Left ventricle myocardium inferior (tissue), 1 donor: ENCODE measurements around the gene SLC16A12. TPM values are rescaled to one million over a fixed set of nuclear protein-coding genes. Genes with fewer than 3 reads are reported as not detected.
A peak's percentile ranks its signal among the peaks of the same experiment; 100 is the strongest.
"Not testable (repeated sequence)": the region's sequence is repeated elsewhere in the genome, so short reads cannot be mapped to it uniquely, and the experiment has no call there.

Experiments used
- DNase-seq: peaks from one replicate; pipeline ENCODE4 v3.0.0-alpha.2; 2020
- H3K27ac ChIP-seq: fragments of 200-600 bp; replicated peaks from 2 replicates; pipeline ENCODE4 v1.8.0; 2021
- H3K27me3 ChIP-seq: fragments of 200-600 bp; 2 replicates; pipeline ENCODE4 v1.8.0; 2021; ENCODE audit warnings: low read depth
- H3K36me3 ChIP-seq: fragments of 200-600 bp; 2 replicates; pipeline ENCODE4 v1.8.0; 2021
- H3K4me1 ChIP-seq: fragments of 200-600 bp; 2 replicates; pipeline ENCODE4 v1.8.0; 2021
- H3K4me3 ChIP-seq: fragments of 200-600 bp; 2 replicates; pipeline ENCODE4 v1.8.0; 2021; ENCODE audit warnings: mild to moderate bottlenecking, moderate library complexity
- H3K9me3 ChIP-seq: fragments of 200-600 bp; replicated peaks from 2 replicates; pipeline ENCODE4 v1.8.0; 2021
- intact Hi-C: fragments of 100-400 bp; cut with micrococcal nuclease; formaldehyde crosslinking; loops from one replicate; pipeline ENCODE4 v1.11.0; 2022
- total RNA-seq: library from RNA; stranded (reverse); fragmentation: NEBNext Ultra II Directional; extraction: Animal tissue kit (Norgen Biotek cat#: 25700); gene quantifications from one replicate; pipeline ENCODE4 v1.2.1, GENCODE V29; 2021
- TF ChIP-seq, protein P1 (sequence below): fragments of 200-600 bp; IDR thresholded peaks from 2 replicates; pipeline ENCODE4 v1.8.0; 2021; ENCODE audit warnings: antibody characterized with exemption, mild to moderate bottlenecking, borderline replicate concordance
- donor health status: DM: no; HTN: yes; CAD: no; lungs with severe emphysema.

Gene SLC16A12
- total RNA-seq, 1 donor from 2014 or later = 2.0 TPM

- Histone ChIP-seq H3K9me3 (no peaks in the 10 kb centered on the region), H3K27ac (peak overlapping the region; percentile 78), H3K4me1 (peaks cover 22% of the 10 kb centered on the region), H3K27me3 (peaks cover 55% of the 10 kb centered on the region), H3K36me3 (no peaks in the 10 kb centered on the region), H3K4me3 (peak overlapping the region; percentile 74)
- intact Hi-C loops = no loop called here
- DNase-seq = no peak
- TF ChIP-seq, protein P1, sequence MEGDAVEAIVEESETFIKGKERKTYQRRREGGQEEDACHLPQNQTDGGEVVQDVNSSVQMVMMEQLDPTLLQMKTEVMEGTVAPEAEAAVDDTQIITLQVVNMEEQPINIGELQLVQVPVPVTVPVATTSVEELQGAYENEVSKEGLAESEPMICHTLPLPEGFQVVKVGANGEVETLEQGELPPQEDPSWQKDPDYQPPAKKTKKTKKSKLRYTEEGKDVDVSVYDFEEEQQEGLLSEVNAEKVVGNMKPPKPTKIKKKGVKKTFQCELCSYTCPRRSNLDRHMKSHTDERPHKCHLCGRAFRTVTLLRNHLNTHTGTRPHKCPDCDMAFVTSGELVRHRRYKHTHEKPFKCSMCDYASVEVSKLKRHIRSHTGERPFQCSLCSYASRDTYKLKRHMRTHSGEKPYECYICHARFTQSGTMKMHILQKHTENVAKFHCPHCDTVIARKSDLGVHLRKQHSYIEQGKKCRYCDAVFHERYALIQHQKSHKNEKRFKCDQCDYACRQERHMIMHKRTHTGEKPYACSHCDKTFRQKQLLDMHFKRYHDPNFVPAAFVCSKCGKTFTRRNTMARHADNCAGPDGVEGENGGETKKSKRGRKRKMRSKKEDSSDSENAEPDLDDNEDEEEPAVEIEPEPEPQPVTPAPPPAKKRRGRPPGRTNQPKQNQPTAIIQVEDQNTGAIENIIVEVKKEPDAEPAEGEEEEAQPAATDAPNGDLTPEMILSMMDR = no peak
Observed at GRCh38 chr10:89536013-89536354, 590 bp upstream of the SLC16A12 start.

DNA sequence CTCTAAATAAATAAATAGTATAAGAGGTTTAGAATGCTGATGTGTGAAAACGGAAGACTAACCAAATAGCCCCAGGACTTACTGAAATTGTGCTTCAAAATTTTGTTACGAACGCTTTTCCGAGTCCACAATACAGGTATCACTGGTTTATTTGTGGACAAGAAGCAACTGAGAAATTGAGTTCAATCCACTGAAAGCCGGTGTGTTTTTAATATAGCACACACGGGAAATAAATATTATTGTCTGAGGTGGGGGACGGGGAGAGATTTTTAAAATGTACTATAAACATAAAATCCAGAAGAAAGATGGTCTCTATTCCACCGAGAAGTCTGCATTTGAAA, 598 bp downstream of the SLC16A12 start:
- intact Hi-C loops = no loop called here
- Histone ChIP-seq H3K36me3 (no peaks in the 10 kb centered on the region), H3K4me3 (peak overlapping the region; percentile 74), H3K4me1 (peaks cover 22% of the 10 kb centered on the region), H3K27ac (peak overlapping the region; percentile 78), H3K9me3 (no peaks in the 10 kb centered on the region), H3K27me3 (peaks cover 54% of the 10 kb centered on the region)
- TF ChIP-seq, protein P1 = no peak
- no peak for DNase-seq

DNA sequence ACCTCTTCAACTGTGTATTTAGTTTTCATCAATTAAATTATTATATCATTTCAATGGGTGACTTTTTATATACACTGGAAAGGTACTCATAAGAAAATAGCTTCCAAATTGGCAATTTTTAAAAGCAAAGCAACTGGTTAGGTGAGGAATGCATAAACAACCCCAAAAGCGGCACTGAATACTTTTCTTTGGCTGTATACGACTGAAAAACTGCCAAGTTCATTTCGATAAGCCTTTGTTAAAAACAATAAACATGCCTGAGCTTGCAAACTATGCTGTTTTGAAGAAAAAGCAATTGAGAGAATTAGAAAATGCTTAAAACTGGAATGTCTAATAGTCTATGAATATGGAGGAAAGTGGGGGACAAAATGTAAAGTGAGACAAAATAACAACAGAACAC, 2.9 kb downstream of the SLC16A12 start:
- TF ChIP-seq, protein P1 = no peak
- DNase-seq = no peak
- Histone ChIP-seq H3K9me3 (no peaks in the 10 kb centered on the region), H3K27me3 (peaks cover 54% of the 10 kb centered on the region), H3K4me3 (no peak overlapping the region), H3K27ac (no peak overlapping the region), H3K36me3 (no peaks in the 10 kb centered on the region), H3K4me1 (peaks cover 22% of the 10 kb centered on the region)
- intact Hi-C loops = no loop called here

- H3K27me3 ChIP-seq = peaks cover 50% of the 10 kb centered on the region
- intact Hi-C loops = no loop called here
- H3K36me3 ChIP-seq = no peaks in the 10 kb centered on the region
Observed at GRCh38 chr10:89531359-89531758, 4.0 kb downstream of the SLC16A12 start.

GRCh38 chr10:89529711-89530110, 5.7 kb downstream of the SLC16A12 start:
- intact Hi-C loops, DNase-seq, H3K36me3 ChIP-seq, H3K4me1 ChIP-seq, H3K27ac ChIP-seq, H3K4me3 ChIP-seq, H3K9me3 ChIP-seq: not testable (repeated sequence)
- peaks cover 36% of the 10 kb centered on the region for H3K27me3 ChIP-seq

More at GRCh38 chr10:89531359-89531758, 4.0 kb downstream of the SLC16A12 start:
- Histone ChIP-seq H3K9me3 (no peaks in the 10 kb centered on the region), H3K4me1 (peaks cover 22% of the 10 kb centered on the region), H3K4me3 (no peak overlapping the region), H3K27ac (no peak overlapping the region)
- TF ChIP-seq, protein P1 = no peak
- no peak for DNase-seq

- DNase-seq = no peak
- H3K9me3 ChIP-seq = no peaks in the 10 kb centered on the region
- H3K4me3 ChIP-seq = no peak overlapping the region
- intact Hi-C loops = no loop called here
- TF ChIP-seq, protein P1 = no peak
- H3K4me1 ChIP-seq = peaks cover 20% of the 10 kb centered on the region
- H3K27ac ChIP-seq = peak overlapping the region; percentile 14
- H3K36me3 ChIP-seq = no peaks in the 10 kb centered on the region
- peaks cover 3% of the 10 kb centered on the region for H3K27me3 ChIP-seq
Observed at GRCh38 chr10:89526358-89526757, 9.0 kb downstream of the SLC16A12 start.
